ENCODE measurements around the gene CNPY1. TPM values are rescaled to one million over a fixed set of nuclear protein-coding genes. Genes with fewer than 3 reads are reported as not detected.

The CNPY1 gene
- total RNA-seq, 1 experiment from 2014 or later = not detected

GRCh38 chr7:155495440-155496248 is 50.7 kb downstream of the CNPY1 start:
- Mint-ChIP-seq H3K27ac (no peak overlapping the region), H3K27me3 (ENCODE audit: low read depth) (peaks cover 97% of the 10 kb centered on the region), H3K4me3 (no peak overlapping the region), H3K36me3 (ENCODE audit: insufficient read depth in 1 of 3, low read depth in 3 of 3) (no peaks in the 10 kb centered on the region; a peak in 1 of 7 replicates), H3K9me3 (peaks cover 0 to 2% of the 10 kb centered on the region in 2 experiments; a peak in 3 of 5 replicates), H3K4me1 (peaks cover 21 to 22% of the 10 kb centered on the region in 2 experiments)
- Histone ChIP-seq H2BK5ac (ENCODE audit: insufficient read length, low read length) (no peak overlapping the region), H2BK12ac (ENCODE audit: insufficient read length, low read depth, low read length) (no peak overlapping the region), H3K18ac (ENCODE audit: insufficient read length, low read depth, low read length) (no peak overlapping the region), H2AFZ (ENCODE audit: low read length) (no peak overlapping the region), H3K4me1 (ENCODE audit: insufficient read depth, low read length) (no peaks in the 10 kb centered on the region; the same call in 1 of the 2 replicates), H4K91ac (ENCODE audit: insufficient read length, low read depth, low read length) (no peak overlapping the region), H2BK120ac (ENCODE audit: low read depth, low read length, poor library complexity, severe bottlenecking) (no peak overlapping the region), H3K14ac (ENCODE audit: insufficient read depth, low read length) (no peak overlapping the region), H3K27ac (ENCODE audit: insufficient read length, low read depth, low read length) (no peak overlapping the region), H3K56ac (ENCODE audit: insufficient read length, low read depth, low read length) (no peak overlapping the region), H2AK5ac (ENCODE audit: insufficient read length, low read length) (no peak overlapping the region), H4K8ac (replicated peaks; ENCODE audit: insufficient read length, low read depth, low read length) (no peak overlapping the region), H3K9me3 (ENCODE audit: control insufficient read depth, low read depth, low read length) (no peaks in the 10 kb centered on the region), H3K23ac (ENCODE audit: insufficient read length, low read depth, low read length) (no peak overlapping the region), H3T11ph (ENCODE audit: low read length) (no peak overlapping the region), H3K23me2 (ENCODE audit: insufficient read length, low read depth, low read length, poor library complexity, severe bottlenecking) (peaks cover 1% of the 10 kb centered on the region), H3K4ac (ENCODE audit: low read depth, low read length) (no peak overlapping the region), H3K27me3 (ENCODE audit: insufficient read depth, low read length) (peaks cover 6% of the 10 kb centered on the region; the same call in 1 of the 2 replicates), H3K79me1 (ENCODE audit: insufficient read depth, low read depth, low read length, poor library complexity, severe bottlenecking) (no peaks in the 10 kb centered on the region), H2BK20ac (ENCODE audit: low read depth, low read length, poor library complexity, severe bottlenecking) (no peak overlapping the region), H3K79me2 (ENCODE audit: insufficient read depth, low read length) (no peaks in the 10 kb centered on the region), H4K5ac (ENCODE audit: insufficient read length, low read depth, low read length) (no peak overlapping the region), H2BK15ac (ENCODE audit: low read depth, low read length) (no peak overlapping the region), H4K20me1 (ENCODE audit: control insufficient read depth, insufficient read depth, insufficient read length) (no peaks in the 10 kb centered on the region), H3K9ac (ENCODE audit: extremely low read depth, insufficient read length, low read length) (no peak overlapping the region), H3K4me2 (ENCODE audit: insufficient read depth, insufficient read length, low read length) (no peak overlapping the region)
- no peak for TF ChIP-seq CTCF (conservative IDR thresholded peaks at IDR 0.05)
- DNase-seq = no peak
- whole genome bisulfite sequencing (ENCODE audit: extremely low coverage, insufficient read length, low lambda C conversion rate) = no CpG with 5 or more reads among the region's 13 CpGs

All from H9 (cell line).